SK-N-DZ (cell line): ENCODE results near the gene JPH3.
A peak's percentile ranks its signal among the peaks of the same experiment; 100 is the strongest.
"Not testable (repeated sequence)": the region's sequence is repeated elsewhere in the genome, so short reads cannot be mapped to it uniquely, and the experiment has no call there.

Experiments
- DNase-seq: peaks from one replicate; pipeline ENCODE4 v3.0.0-alpha.2; 2015; ENCODE audit warnings: low spot score

The JPH3 gene

GRCh38 chr16:87572959-87573358 lies 29.3 kb upstream of the JPH3 start:
- DNase-seq, result no peak

DNA sequence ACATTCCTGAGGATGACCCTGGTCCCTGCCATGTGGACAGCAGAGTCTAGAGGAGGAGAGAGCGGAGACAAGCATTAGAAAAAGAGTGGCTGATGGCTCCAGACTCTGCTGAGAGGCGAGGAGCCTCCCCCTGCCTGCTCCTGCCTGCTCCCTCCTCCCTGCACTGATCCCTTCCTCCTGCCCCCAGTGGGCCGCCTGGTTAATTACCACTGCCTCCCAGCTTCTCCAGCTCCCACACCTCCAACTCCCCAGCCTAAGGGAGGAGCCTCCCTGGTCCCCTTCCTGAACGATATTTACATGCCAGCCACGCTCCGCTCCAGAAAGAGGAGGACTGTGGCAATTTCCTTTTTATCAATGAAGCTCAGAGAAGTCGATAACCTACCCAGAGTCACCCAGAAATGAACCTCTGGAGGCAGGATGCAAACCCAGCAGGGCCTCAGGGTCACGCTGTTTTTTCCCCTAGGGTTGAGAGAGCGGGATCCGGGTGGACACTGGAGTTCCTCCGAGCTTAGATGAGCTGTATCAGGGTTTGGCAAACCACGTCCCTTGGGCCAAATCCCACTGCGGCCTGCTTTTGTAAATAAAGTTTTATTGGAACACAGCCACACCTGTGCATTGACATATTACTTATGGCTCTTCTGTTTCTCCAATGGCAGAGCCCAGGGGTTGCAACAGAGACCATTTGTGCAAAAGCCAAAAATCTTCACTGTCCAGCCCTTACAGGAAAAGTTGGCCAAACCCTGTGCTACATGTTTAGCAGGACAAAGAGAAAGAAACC lies 27.1 kb upstream of the JPH3 start:
- no peak for DNase-seq

GRCh38 chr16:87576171-87576570 lies 26.1 kb upstream of the JPH3 start:
- DNase-seq, result no peak

DNA sequence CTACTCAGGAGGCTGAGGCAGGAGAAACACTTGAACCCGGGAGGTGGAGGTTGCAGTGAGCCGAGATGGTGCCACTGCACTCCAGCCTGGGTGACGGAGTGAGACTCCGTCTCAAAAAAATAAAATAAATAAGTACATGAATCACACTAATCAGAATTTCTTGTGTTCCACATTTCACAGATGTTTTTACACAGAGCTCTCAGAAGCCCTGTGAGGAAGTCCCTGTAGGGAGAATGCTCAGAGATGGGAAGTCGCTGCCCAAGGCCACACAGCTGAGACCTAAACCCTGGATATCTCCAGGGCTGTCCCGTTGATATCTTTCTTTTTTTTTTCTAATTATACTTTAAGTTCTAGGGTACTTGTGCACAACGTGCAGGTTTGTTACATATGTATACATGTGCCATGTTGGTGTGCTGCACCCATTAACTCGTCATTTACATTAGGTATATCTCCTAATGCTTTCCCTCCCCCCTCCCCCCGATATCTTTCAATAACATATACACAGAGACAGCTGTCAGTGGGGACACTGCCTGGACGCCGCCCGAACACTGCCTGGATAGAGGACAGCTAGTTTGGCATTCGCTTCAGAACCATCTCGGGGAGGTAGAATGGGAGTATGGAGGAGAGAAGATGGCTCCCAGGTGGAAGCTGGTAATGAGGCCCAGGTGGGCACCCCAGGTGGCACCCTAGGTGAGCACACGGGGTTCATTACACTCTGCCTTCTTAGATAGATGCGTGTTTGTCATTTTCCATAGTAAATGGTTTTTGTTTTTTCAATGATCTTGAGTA lies 24.0 kb upstream of the JPH3 start:
- DNase-seq, result not testable (repeated sequence)

- DNase-seq, result no peak
These were observed 22.6 kb upstream of the JPH3 start for GRCh38 chr16:87579691-87580090.

GRCh38 chr16:87580855-87581261 lies 21.4 kb upstream of the JPH3 start:
- DNase-seq, result no peak

DNA sequence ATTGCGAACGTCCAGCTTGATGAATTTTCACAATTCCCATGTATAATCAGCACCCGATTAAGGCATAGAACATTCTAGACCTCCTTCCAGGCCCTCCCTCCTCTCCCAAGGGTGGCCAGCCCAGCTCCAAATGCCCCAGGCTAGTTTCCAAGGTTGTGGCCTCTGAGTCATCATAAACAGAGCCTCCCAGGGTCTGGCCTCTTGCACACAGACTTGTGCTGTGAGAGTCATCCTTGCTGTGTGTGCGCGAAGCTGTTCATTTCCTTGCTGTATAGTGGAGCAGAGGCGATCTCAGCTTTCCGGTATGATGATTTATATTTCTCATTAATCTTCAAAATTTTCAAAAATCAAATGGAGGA lies 20.5 kb upstream of the JPH3 start:
- no peak for DNase-seq

GRCh38 chr16:87582216-87582965 lies 19.9 kb upstream of the JPH3 start:
- peak; percentile 45 for DNase-seq

- DNase-seq, result no peak
These were observed 19.4 kb upstream of the JPH3 start for GRCh38 chr16:87582966-87583325.

DNA sequence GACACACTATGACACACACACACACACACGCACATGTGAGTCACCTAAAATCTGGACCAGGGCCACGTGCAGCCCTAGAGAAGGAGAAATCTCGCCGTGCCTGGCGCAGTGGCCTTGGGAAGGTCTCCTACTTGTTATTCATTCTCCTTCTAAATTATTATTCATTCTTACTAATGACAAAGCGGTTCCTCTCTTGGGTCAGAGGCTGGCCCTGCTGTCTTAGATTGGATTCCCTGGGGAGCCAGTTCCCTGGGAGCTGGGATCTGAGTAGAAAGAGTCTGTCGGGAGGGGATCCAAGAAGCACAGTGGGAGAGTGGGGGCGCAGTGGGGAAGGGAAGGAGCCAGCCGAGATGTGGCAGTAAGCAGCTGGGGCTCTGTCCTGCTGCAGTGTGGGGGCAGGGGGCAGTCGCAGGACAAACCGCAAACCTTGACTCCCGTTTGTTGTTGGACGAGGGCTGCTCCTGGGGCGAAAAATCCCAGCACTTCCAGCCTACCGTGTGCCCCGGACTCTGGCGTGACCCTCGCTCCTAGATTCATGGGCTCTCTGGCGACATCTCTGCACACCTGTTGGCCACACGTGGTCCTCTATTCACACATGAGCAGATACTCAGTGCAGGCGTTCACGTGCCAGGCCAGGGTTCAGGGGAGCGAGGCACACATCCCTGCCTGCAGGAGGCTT lies 18.7 kb upstream of the JPH3 start:
- no peak for DNase-seq

DNA sequence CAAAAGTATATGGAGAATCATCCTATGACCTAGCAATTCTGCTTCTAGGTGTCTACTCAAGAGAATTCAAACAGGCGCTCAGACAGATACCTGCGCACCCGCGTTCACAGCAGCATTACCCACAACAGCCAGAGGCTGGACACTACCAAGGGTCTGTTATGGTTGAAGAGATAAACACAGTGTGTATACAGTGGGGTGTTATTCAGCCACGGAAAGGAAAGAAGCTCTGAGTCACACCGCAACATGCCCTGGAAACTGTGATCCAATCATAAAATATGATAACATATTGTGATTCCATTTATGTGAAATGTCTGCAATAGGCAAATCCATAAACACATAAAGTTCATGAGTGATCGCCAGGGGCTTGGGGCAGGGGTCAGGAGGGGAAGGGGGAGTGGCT lies 18.0 kb upstream of the JPH3 start:
- no peak for DNase-seq

- no peak for DNase-seq
These were observed 17.3 kb upstream of the JPH3 start for GRCh38 chr16:87584975-87585374.

DNA sequence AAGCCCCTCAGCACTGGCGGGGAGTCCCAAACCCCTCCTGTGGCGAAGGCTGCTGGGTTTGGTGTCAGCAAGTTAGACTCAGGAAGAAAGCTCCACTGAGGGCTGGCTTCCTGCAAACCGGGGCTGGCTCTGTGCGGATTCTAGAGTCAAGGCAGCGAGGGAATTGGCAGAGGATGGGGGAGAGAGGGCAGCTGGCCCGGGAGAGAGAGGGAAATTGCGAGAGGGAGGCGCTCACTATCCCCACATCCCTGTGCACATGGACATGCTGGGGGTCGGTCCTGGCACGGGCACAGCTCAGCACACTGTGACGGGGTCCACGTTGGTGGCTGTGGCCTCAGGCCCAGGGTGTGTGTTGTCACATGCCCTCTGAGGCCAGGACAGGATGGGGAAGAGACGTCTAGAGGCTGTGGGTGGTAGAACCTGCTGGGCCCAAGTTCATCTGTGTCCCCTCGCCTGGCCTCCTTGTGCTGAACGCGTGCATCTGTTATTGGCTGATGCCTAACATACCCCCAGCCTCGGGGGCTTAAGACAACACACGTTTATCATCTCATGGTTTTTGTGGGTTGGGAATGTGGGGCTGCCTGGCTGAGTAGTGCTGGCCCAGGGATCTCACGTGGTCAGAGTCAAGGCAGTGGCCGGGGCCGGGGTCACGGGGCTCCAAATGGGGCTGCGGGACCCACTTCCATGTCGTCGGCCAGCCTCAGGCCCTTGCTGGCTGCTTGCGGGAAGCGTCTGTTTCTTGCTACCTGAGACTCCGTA lies 16.7 kb upstream of the JPH3 start:
- DNase-seq, result no peak

GRCh38 chr16:87586201-87586782 lies 16.0 kb upstream of the JPH3 start:
- DNase-seq, result no peak

DNA sequence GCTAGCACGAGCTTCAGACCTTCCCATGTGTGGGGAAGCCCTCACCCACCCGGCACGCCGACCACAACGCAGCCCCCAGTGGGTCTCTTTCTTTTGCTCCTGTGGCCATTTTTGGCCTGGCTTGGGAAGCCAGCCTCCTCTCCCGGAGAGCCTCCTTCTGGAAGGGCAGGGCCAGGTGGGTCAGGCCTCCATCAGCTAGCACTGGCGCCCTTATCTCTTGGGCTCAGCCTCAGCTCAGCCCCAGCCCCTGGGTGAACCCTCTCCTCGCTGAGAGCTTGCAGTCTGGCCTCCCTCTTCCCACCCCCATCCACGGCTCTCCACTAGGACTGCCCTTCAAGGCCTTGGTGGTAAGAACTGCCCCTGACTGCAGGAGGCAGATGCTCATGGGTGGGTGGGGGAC lies 14.7 kb upstream of the JPH3 start:
- DNase-seq, result no peak

- DNase-seq, result no peak
These were observed 10.1 kb upstream of the JPH3 start for GRCh38 chr16:87592018-87592712.

- no peak for DNase-seq
These were observed 8.5 kb upstream of the JPH3 start for GRCh38 chr16:87593710-87594258.

GRCh38 chr16:87595712-87596111 lies 6.6 kb upstream of the JPH3 start:
- DNase-seq, result no peak

DNA sequence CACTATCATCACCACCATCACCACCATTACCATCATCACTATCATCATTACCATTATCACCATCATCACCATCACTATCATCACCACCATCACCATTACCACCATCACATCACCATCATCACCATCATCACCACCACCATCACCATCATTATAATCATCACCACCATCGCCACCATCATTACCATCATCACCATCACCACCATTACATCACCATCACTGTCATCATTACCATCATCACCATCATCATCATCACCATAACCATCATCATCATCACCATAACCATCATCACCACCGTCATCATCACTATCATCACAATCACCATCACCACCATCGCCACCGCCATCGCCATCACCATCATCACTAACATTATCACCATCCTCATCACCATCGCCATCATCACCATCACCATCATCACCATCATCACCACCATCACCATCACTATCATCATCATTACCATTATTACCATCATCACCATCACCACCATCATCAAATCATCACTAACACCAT lies 4.9 kb upstream of the JPH3 start:
- no peak for DNase-seq

- DNase-seq, result no peak
These were observed 3.9 kb upstream of the JPH3 start for GRCh38 chr16:87598431-87598830.
